ENCODE results near the gene SORL1. TPM values are rescaled to one million over a fixed set of nuclear protein-coding genes. Genes with fewer than 3 reads are reported as not detected.

The SORL1 gene
- total RNA-seq, 1 experiment from 2014 or later: 68.3 TPM

DNA sequence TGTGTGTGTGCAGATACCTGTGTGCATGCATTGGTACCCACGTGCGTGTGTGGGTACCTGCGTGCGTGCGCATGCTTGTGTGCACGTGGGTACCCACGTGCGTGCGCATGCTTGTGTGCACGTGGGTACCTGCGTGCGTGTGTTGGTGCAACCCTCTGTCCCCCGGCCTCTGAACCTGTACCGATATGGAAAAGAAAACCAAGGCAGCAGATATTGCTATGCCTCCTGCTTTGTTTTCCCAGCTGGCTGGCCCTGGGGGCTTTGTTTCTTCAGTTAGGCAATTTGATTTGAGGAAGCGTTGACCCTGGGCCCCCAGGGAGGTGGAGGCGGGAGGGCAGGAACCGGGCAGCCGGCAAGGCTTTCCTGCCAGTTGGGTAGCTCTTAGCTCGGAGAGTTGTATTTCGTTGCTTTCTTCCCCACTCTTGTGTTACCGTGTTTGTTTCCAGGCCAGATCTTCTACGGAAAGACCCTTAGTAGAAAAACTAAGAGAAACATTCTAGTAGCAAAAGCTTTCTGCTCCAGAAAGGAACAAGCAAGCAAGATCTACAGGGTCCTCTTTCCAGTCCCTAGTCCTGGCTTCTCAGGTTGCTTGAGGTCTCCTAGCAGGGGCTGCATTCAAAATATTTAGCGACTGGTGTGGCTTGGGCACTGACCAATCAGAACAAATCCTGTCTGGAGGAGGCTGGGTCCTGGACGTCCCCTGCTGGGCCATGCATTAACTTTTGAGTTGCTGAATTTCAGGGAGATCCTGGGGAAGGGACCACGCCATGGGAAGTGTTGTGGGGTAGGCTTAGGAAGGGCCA is 27.0 kb downstream of the SORL1 start:
- Histone ChIP-seq H2BK20ac (ENCODE audit: low read depth, low read length, poor library complexity, severe bottlenecking) (no peak overlapping the region), H4K5ac (ENCODE audit: insufficient read length, low read depth, low read length) (peak overlapping the region; percentile 4), H2AK5ac (ENCODE audit: insufficient read length, low read length) (no peak overlapping the region), H3T11ph (ENCODE audit: low read length) (no peak overlapping the region), H4K8ac (replicated peaks; ENCODE audit: insufficient read length, low read depth, low read length) (no peak overlapping the region), H3K4me2 (ENCODE audit: insufficient read depth, insufficient read length, low read length) (peak overlapping the region; percentile 20), H3K79me1 (ENCODE audit: insufficient read depth, low read depth, low read length, poor library complexity, severe bottlenecking) (no peaks in the 10 kb centered on the region), H4K91ac (ENCODE audit: insufficient read length, low read depth, low read length) (no peak overlapping the region), H4K20me1 (ENCODE audit: control insufficient read depth, insufficient read depth, insufficient read length) (no peaks in the 10 kb centered on the region), H3K9ac (ENCODE audit: extremely low read depth, insufficient read length, low read length) (no peak overlapping the region), H3K9me3 (ENCODE audit: control insufficient read depth, low read depth, low read length) (no peaks in the 10 kb centered on the region), H2BK120ac (ENCODE audit: low read depth, low read length, poor library complexity, severe bottlenecking) (no peak overlapping the region), H2BK15ac (ENCODE audit: low read depth, low read length) (no peak overlapping the region), H3K23me2 (ENCODE audit: insufficient read length, low read depth, low read length, poor library complexity, severe bottlenecking) (no peaks in the 10 kb centered on the region), H3K27me3 (ENCODE audit: insufficient read depth, low read length) (no peaks in the 10 kb centered on the region), H3K56ac (ENCODE audit: insufficient read length, low read depth, low read length) (no peak overlapping the region), H2BK12ac (ENCODE audit: insufficient read length, low read depth, low read length) (no peak overlapping the region), H3K23ac (ENCODE audit: insufficient read length, low read depth, low read length) (peak overlapping the region; percentile 5), H3K4me1 (ENCODE audit: insufficient read depth, low read length) (peaks cover 25% of the 10 kb centered on the region; the same call in 1 of the 2 replicates), H2BK5ac (ENCODE audit: insufficient read length, low read length) (peak overlapping the region; percentile 1), H3K18ac (ENCODE audit: insufficient read length, low read depth, low read length) (peak overlapping the region; percentile 27), H3K4ac (ENCODE audit: low read depth, low read length) (no peak overlapping the region), H2AFZ (ENCODE audit: low read length) (no peak overlapping the region), H3K27ac (ENCODE audit: insufficient read length, low read depth, low read length) (peak overlapping the region; percentile 71), H3K79me2 (ENCODE audit: insufficient read depth, low read length) (no peaks in the 10 kb centered on the region), H3K14ac (ENCODE audit: insufficient read depth, low read length) (no peak overlapping the region; the same call in 1 of the 2 replicates)
- Mint-ChIP-seq H3K9me3 (no peaks in the 10 kb centered on the region), H3K4me3 (peak overlapping the region; percentile 28 to 68), H3K4me1 (peaks cover 57 to 76% of the 10 kb centered on the region in 2 experiments), H3K36me3 (ENCODE audit: insufficient read depth in 1 of 3, low read depth in 3 of 3) (peaks cover 9 to 30% (median 19%) of the 10 kb centered on the region in 3 experiments), H3K27me3 (ENCODE audit: low read depth) (no peaks in the 10 kb centered on the region), H3K27ac (peak overlapping the region; percentile 85 to 97 (median 96))
- peak; percentile 92 for DNase-seq
- TF ChIP-seq, protein P1, sequence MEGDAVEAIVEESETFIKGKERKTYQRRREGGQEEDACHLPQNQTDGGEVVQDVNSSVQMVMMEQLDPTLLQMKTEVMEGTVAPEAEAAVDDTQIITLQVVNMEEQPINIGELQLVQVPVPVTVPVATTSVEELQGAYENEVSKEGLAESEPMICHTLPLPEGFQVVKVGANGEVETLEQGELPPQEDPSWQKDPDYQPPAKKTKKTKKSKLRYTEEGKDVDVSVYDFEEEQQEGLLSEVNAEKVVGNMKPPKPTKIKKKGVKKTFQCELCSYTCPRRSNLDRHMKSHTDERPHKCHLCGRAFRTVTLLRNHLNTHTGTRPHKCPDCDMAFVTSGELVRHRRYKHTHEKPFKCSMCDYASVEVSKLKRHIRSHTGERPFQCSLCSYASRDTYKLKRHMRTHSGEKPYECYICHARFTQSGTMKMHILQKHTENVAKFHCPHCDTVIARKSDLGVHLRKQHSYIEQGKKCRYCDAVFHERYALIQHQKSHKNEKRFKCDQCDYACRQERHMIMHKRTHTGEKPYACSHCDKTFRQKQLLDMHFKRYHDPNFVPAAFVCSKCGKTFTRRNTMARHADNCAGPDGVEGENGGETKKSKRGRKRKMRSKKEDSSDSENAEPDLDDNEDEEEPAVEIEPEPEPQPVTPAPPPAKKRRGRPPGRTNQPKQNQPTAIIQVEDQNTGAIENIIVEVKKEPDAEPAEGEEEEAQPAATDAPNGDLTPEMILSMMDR (conservative IDR thresholded peaks at IDR 0.05): no peak
- WGBS (ENCODE audit: extremely low coverage, insufficient read length, low lambda C conversion rate): no CpG with 5 or more reads among the region's 25 CpGs

Data from H9 (cell line).